ENCODE data around the gene FAM161B. TPM values are rescaled to one million over a fixed set of nuclear protein-coding genes. Genes with fewer than 3 reads are reported as not detected.
"Not testable (repeated sequence)": the region's sequence is repeated elsewhere in the genome, so short reads cannot be mapped to it uniquely, and the experiment has no call there.

Gene FAM161B
- total and polyA plus RNA-seq, 2 experiments from 2014 or later: 2.0 to 2.3 TPM

- no peaks in the 10 kb centered on the region for H3K9me3 ChIP-seq (ENCODE audit: low read depth)
- H3K4me3 ChIP-seq: no peak overlapping the region
- H3K27ac ChIP-seq: peak overlapping the region; percentile 31
- peaks cover 6% of the 10 kb centered on the region for H3K4me1 ChIP-seq (ENCODE audit: insufficient read depth)
- TF ChIP-seq, protein P1, sequence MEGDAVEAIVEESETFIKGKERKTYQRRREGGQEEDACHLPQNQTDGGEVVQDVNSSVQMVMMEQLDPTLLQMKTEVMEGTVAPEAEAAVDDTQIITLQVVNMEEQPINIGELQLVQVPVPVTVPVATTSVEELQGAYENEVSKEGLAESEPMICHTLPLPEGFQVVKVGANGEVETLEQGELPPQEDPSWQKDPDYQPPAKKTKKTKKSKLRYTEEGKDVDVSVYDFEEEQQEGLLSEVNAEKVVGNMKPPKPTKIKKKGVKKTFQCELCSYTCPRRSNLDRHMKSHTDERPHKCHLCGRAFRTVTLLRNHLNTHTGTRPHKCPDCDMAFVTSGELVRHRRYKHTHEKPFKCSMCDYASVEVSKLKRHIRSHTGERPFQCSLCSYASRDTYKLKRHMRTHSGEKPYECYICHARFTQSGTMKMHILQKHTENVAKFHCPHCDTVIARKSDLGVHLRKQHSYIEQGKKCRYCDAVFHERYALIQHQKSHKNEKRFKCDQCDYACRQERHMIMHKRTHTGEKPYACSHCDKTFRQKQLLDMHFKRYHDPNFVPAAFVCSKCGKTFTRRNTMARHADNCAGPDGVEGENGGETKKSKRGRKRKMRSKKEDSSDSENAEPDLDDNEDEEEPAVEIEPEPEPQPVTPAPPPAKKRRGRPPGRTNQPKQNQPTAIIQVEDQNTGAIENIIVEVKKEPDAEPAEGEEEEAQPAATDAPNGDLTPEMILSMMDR (IDR thresholded peaks at IDR 0.05; ENCODE audit: poor library complexity): no peak
- TF ChIP-seq EZH2phosphoT487 (IDR thresholded peaks at IDR 0.05; ENCODE audit: low read depth, severe bottlenecking, unreplicated experiment) (no peak), EZH2 (IDR thresholded peaks at IDR 0.05; ENCODE audit: borderline replicate concordance) (no peak)
- DNase-seq (ENCODE audit: low spot score): no peak
- H3K36me3 ChIP-seq (replicated peaks; ENCODE audit: insufficient read depth, low read depth): no peaks in the 10 kb centered on the region
- H3K27me3 ChIP-seq: no peaks in the 10 kb centered on the region
- peaks cover 33% of the 10 kb centered on the region for H3K79me2 ChIP-seq
- WGBS (ENCODE audit: low lambda C conversion rate, missing lambda C conversion rate): 58% methylated on average over 4 of the region's 4 CpGs
- H3K4me2 ChIP-seq: no peak overlapping the region
- H3K9me2 ChIP-seq (replicated peaks; ENCODE audit: insufficient read depth): no peaks in the 10 kb centered on the region
- H2AFZ ChIP-seq: no peak overlapping the region
- H4K20me1 ChIP-seq (ENCODE audit: insufficient read depth, poor library complexity, severe bottlenecking): no peaks in the 10 kb centered on the region
Observed at GRCh38 chr14:73991092-73991491, 41.2 kb upstream of the FAM161B start.

GRCh38 chr14:73988656-73989055 is 38.8 kb upstream of the FAM161B start:
- not testable (repeated sequence) for H3K4me3 ChIP-seq; H2AFZ ChIP-seq; H3K27me3 ChIP-seq; H3K9me3 ChIP-seq (ENCODE audit: low read depth); H3K4me1 ChIP-seq (ENCODE audit: insufficient read depth); H3K4me2 ChIP-seq; DNase-seq (ENCODE audit: low spot score); H3K36me3 ChIP-seq (replicated peaks; ENCODE audit: insufficient read depth, low read depth); H3K9me2 ChIP-seq (replicated peaks; ENCODE audit: insufficient read depth); H3K27ac ChIP-seq; H4K20me1 ChIP-seq (ENCODE audit: insufficient read depth, poor library complexity, severe bottlenecking)
- H3K79me2 ChIP-seq: peaks cover 19% of the 10 kb centered on the region
- WGBS (ENCODE audit: low lambda C conversion rate, missing lambda C conversion rate): 84% methylated on average over 7 of the region's 7 CpGs

GRCh38 chr14:73988065-73988464 is 38.2 kb upstream of the FAM161B start:
- peaks cover 6% of the 10 kb centered on the region for H3K4me1 ChIP-seq (ENCODE audit: insufficient read depth)
- no peaks in the 10 kb centered on the region for H3K9me3 ChIP-seq (ENCODE audit: low read depth)
- H3K4me2 ChIP-seq: no peak overlapping the region
- peaks cover 17% of the 10 kb centered on the region for H3K79me2 ChIP-seq
- H3K9me2 ChIP-seq (replicated peaks; ENCODE audit: insufficient read depth): no peaks in the 10 kb centered on the region
- H4K20me1 ChIP-seq (ENCODE audit: insufficient read depth, poor library complexity, severe bottlenecking): no peaks in the 10 kb centered on the region
- no peak overlapping the region for H2AFZ ChIP-seq
- H3K36me3 ChIP-seq (replicated peaks; ENCODE audit: insufficient read depth, low read depth): no peaks in the 10 kb centered on the region
- no peak for DNase-seq (ENCODE audit: low spot score)
- no peak overlapping the region for H3K4me3 ChIP-seq
- H3K27me3 ChIP-seq: no peaks in the 10 kb centered on the region
- 95% methylated on average over 3 of the region's 3 CpGs for WGBS (ENCODE audit: low lambda C conversion rate, missing lambda C conversion rate)
- H3K27ac ChIP-seq: no peak overlapping the region
- TF ChIP-seq, protein P1 (IDR thresholded peaks at IDR 0.05; ENCODE audit: poor library complexity): no peak
- TF ChIP-seq EZH2phosphoT487 (IDR thresholded peaks at IDR 0.05; ENCODE audit: low read depth, severe bottlenecking, unreplicated experiment): no peak
- no peak for TF ChIP-seq EZH2 (IDR thresholded peaks at IDR 0.05; ENCODE audit: borderline replicate concordance)

DNA sequence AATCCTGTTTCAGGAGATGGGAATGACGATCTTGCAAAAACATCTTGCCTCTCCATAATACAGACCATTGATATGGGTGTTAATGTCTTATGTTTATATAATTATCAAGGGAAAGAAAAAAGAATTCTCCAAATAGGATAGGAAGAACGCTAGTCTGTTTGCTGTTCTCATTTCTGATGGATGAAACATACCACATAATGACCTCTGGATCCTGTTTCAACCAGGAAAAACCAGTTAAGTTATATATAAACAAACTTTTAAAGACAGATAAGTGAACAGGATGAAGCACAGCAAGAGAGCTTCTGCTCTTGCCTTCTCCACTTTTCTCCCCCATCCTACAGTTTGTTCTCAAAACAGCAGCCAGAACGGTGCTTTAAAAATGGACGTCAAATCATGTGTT is 28.0 kb upstream of the FAM161B start:
- no peak for DNase-seq (ENCODE audit: low spot score)
- Histone ChIP-seq H3K79me2 (no peaks in the 10 kb centered on the region), H2AFZ (no peak overlapping the region), H3K9me2 (replicated peaks; ENCODE audit: insufficient read depth) (no peaks in the 10 kb centered on the region), H3K4me1 (ENCODE audit: insufficient read depth) (peaks cover 28% of the 10 kb centered on the region), H3K27ac (peak overlapping the region; percentile 72), H3K9me3 (ENCODE audit: low read depth) (no peaks in the 10 kb centered on the region), H4K20me1 (ENCODE audit: insufficient read depth, poor library complexity, severe bottlenecking) (no peaks in the 10 kb centered on the region), H3K27me3 (no peaks in the 10 kb centered on the region), H3K4me2 (peak overlapping the region; percentile 22), H3K36me3 (replicated peaks; ENCODE audit: insufficient read depth, low read depth) (no peaks in the 10 kb centered on the region), H3K4me3 (no peak overlapping the region)
- TF ChIP-seq EZH2phosphoT487 (IDR thresholded peaks at IDR 0.05; ENCODE audit: low read depth, severe bottlenecking, unreplicated experiment) (no peak), EZH2 (IDR thresholded peaks at IDR 0.05; ENCODE audit: borderline replicate concordance) (no peak)
- TF ChIP-seq, protein P1 (IDR thresholded peaks at IDR 0.05; ENCODE audit: poor library complexity): no peak
- WGBS (ENCODE audit: low lambda C conversion rate, missing lambda C conversion rate): 47% methylated on average over 4 of the region's 4 CpGs

Data from hepatocyte (in vitro differentiated cells).